LoVo (cell line): ENCODE results near the gene CELSR2.

Experiments
- DNase-seq: peaks from one replicate; pipeline ENCODE4 v3.0.0-alpha.2; 2016; ENCODE audit warnings: low spot score

Gene CELSR2

DNA sequence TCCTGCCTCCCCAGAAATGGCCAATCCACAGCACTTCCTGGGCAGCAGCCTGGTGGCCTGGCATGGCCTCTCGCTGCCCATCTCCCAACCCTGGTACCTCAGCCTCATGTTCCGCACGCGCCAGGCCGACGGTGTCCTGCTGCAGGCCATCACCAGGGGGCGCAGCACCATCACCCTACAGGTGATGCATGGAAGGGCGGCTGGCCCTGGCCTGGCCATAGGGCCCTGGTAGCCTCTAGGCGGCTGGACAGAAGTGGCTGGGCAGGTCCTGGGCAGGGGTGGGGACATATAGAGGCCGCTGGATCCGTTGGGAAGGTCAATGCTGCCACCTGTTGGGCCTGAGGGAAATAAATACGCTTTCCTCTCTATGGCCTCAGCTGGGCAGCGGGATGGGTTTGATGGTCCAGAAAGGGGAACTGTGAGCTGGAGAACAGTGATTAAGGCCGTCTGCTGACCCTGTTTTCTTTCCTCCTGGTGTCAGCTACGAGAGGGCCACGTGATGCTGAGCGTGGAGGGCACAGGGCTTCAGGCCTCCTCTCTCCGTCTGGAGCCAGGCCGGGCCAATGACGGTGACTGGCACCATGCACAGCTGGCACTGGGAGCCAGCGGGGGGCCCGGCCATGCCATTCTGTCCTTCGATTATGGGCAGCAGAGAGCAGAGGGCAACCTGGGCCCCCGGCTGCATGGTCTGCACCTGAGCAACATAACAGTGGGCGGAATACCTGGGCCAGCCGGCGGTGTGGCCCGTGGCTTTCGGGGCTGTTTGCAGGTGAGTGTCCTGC lies 14.4 kb downstream of the CELSR2 start:
- peak; percentile 52 for DNase-seq

DNA sequence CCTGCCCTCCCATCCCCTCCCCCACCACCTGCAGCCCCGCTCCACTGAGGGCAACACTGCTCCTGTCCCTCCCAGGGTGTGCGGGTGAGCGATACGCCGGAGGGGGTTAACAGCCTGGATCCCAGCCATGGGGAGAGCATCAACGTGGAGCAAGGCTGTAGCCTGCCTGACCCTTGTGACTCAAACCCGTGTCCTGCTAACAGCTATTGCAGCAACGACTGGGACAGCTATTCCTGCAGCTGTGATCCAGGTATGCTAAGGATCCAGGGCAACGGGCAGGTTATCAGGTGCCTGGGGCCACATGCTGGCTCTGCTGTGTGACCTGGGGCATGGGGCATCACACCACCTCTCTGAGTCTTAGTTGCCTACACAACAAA lies 15.0 kb downstream of the CELSR2 start:
- no peak for DNase-seq

DNA sequence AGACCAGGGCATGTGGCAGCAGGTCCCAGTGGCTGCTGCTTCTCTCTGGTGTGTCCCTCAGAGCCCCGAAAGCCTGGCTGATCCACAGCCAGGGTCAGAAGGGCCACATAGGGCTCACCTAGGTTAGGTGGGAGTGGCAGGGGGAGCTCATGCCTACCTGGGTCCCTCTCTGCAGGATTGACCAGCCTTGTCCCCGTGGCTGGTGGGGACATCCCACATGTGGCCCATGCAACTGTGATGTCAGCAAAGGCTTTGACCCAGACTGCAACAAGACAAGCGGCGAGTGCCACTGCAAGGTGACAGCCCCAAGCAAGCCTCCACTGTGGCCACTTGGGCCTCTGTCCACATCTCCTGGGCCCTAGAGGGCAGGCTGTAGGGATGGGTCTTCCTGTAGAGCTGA lies 15.7 kb downstream of the CELSR2 start:
- DNase-seq, result no peak

DNA sequence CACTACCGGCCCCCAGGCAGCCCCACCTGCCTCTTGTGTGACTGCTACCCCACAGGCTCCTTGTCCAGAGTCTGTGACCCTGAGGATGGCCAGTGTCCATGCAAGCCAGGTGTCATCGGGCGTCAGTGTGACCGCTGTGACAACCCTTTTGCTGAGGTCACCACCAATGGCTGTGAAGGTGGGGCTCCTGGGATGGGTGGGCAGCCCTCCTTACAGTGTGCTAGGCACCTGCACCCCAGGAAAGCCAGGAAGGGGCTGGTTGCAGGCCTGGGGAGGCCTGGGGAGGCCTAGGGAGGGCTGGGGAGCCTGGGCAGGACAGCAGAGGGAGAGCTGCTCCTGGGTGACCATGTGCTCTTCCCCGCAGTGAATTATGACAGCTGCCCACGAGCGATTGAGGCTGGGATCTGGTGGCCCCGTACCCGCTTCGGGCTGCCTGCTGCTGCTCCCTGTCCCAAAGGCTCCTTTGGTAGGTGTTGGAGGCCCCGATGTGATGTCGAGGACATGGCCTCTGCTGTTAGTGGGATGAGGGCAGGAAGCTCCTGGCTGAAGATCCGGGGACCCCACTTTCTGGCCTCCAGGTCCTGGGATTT lies 16.5 kb downstream of the CELSR2 start:
- DNase-seq, result no peak

DNA sequence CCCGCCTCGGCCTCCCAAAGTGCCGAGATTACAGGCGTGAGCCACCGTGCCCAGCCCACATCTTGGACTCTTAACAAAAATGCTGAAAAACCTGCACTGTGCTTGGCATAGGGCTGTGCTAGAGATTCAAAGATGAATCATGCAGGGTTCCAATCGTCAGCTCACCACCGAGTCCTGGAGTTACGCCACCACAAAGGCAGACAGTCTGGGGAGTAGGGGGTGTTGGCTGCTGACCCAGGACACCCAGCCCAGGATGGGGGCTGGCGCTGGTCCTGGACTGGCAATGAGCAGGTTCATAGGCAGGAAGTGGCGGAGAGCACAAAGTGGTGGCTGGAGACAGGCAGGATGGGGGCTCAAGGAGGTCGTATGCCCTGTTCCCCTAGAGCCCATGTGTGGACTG lies 17.6 kb downstream of the CELSR2 start:
- no peak for DNase-seq

DNA sequence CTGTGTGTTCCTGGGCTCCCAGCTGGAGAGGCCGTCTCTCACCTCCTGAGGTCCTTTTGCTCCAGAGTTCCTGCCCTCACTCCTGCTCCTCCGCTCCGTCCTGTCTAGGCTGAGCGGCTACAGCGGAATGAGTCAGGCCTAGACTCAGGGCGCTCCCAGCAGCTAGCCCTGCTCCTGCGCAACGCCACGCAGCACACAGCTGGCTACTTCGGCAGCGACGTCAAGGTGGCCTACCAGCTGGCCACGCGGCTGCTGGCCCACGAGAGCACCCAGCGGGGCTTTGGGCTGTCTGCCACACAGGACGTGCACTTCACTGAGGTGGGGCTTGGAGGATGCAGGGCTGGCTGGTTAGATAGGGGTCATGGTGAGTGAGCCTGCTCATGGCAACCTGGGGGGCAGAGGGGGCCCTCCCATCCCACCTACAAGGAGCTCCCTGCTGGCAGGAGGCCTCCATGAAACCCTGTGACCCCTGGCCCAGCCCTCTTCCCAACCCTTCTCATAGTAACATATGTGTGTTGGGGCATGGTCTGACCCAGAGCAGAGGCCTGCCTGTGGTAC lies 18.5 kb downstream of the CELSR2 start:
- DNase-seq, result no peak

DNA sequence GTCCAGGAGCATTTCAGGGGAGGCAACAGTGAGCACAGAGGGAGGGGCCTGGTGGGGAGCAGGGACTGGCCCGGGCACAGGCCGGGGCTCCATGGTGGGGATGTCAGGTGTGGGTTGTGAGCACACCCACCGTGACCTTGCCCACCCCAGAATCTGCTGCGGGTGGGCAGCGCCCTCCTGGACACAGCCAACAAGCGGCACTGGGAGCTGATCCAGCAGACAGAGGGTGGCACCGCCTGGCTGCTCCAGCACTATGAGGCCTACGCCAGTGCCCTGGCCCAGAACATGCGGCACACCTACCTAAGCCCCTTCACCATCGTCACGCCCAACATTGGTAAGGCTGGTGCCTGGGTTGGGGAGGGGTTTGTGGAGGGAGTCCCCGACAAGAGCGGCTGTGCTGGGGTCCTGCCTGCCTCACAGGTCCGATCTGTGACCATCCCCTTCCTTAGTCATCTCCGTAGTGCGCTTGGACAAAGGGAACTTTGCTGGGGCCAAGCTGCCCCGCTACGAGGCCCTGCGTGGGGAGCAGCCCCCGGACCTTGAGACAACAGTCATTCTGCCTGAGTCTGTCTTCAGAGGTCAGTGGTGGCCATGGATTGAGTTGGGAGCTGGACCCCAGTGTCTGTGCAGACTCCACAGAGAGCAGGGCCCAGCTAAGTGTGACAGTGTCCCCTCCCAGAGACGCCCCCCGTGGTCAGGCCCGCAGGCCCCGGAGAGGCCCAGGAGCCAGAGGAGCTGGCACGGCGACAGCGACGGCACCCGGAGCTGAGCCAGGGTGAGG lies 19.3 kb downstream of the CELSR2 start:
- no peak for DNase-seq

DNA sequence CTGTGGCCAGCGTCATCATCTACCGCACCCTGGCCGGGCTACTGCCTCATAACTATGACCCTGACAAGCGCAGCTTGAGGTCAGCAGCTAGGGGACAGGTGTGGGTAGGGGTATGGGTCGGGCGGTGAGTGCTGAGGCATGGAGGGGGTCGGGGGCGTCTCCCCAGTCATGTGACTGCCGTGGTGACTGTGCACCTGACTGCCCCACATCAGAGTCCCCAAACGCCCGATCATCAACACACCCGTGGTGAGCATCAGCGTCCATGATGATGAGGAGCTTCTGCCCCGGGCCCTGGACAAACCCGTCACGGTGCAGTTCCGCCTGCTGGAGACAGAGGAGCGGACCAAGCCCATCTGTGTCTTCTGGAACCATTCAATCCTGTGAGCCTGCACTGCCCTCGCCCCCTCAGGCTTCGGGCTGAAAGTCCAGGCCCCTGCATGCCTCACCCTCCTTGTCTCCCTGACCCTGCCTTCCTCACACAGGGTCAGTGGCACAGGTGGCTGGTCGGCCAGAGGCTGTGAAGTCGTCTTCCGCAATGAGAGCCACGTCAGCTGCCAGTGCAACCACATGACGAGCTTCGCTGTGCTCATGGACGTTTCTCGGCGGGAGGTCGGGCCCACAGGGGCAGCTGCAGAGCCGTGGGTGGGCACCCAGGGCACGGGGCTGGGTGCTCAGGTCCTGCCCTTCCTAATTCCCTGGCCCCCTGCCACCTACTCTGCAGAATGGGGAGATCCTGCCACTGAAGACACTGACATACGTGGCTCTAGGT lies 20.1 kb downstream of the CELSR2 start:
- no peak for DNase-seq

DNA sequence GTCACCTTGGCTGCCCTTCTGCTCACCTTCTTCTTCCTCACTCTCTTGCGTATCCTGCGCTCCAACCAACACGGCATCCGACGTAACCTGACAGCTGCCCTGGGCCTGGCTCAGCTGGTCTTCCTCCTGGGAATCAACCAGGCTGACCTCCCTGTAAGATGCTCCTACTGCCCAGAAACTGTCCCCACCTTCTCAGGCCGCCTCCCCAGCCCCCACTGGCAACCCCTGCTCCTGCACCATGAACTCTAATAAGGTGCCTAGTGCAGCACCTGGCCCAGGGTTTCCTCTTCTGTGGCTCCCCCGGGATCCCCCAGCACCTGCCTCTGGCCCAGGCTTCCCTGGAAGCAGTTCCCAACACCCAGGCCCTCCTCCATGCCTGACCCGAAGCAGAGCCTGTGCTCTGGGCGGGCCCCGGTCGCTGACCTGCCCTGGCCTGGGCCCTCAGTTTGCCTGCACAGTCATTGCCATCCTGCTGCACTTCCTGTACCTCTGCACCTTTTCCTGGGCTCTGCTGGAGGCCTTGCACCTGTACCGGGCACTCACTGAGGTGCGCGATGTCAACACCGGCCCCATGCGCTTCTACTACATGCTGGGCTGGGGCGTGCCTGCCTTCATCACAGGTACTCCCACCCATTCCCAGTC lies 20.8 kb downstream of the CELSR2 start:
- no peak for DNase-seq

DNA sequence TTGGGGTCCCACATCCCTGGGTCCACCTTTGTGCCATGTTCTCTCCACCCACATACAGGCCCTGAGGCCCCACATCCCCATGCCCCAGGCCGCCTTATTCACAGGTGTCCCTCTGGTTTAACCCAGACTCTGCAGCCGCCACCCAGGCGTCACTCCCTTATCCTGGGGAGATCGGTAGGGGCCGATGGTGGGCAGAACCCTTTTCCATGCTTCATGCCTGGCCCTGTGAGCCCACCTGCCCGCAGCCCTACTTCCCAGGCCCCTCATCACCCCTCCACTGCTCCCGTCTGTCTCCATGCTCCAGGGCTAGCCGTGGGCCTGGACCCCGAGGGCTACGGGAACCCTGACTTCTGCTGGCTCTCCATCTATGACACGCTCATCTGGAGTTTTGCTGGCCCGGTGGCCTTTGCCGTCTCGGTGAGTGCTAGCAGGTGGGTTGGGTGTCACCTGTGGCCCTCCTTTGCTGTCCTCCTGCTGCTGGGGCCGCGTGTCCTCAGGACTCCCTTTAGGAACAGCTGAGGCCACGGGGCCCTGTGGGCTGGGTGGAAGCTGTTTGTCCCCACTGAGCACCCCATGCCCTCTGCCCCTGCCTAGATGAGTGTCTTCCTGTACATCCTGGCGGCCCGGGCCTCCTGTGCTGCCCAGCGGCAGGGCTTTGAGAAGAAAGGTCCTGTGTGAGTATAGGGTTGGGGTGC lies 21.4 kb downstream of the CELSR2 start:
- no peak for DNase-seq

DNA sequence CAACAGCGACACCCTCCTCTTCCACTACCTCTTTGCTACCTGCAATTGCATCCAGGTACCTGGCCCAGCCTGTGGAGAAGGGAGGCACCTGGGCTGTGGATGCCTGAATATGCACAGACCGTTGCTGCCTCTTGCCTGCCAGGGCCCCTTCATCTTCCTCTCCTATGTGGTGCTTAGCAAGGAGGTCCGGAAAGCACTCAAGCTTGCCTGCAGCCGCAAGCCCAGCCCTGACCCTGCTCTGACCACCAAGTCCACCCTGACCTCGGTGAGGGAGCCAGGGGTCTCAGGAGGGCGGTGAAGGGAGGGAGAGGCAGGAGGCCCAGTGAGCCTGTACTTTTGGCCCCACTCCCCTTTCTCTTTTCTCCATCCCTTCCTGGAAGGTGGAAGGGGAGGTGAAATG lies 22.1 kb downstream of the CELSR2 start:
- DNase-seq, result no peak

DNA sequence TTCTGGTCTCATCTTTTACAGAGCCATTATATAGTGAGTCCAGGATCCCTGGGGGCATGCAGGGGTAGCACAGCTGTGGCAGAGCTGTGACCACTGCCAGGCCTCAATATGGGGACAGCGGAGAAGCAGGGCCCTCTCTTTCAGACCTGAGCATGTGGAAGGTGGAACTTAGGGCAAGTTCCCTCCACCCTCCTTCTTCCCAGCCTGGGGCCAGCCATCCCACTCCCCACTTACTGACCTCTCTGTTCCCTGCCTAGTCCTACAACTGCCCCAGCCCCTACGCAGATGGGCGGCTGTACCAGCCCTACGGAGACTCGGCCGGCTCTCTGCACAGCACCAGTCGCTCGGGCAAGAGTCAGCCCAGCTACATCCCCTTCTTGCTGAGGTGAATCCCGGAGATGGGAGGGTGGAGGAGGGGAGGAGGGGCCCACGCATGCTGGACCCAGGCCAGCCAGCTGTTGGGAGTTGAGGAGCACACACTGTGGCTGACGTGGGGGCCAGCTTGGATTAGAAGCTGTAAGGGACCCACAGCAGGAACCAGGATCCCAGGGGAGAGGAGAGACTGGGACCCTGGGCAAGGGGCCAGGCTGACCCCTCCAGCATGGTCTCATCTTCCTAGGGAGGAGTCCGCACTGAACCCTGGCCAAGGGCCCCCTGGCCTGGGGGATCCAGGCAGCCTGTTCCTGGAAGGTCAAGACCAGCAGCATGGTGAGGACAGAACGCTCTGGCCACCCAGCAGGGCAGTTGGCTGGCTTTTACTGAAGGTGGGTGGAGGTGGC lies 22.9 kb downstream of the CELSR2 start:
- no peak for DNase-seq

DNA sequence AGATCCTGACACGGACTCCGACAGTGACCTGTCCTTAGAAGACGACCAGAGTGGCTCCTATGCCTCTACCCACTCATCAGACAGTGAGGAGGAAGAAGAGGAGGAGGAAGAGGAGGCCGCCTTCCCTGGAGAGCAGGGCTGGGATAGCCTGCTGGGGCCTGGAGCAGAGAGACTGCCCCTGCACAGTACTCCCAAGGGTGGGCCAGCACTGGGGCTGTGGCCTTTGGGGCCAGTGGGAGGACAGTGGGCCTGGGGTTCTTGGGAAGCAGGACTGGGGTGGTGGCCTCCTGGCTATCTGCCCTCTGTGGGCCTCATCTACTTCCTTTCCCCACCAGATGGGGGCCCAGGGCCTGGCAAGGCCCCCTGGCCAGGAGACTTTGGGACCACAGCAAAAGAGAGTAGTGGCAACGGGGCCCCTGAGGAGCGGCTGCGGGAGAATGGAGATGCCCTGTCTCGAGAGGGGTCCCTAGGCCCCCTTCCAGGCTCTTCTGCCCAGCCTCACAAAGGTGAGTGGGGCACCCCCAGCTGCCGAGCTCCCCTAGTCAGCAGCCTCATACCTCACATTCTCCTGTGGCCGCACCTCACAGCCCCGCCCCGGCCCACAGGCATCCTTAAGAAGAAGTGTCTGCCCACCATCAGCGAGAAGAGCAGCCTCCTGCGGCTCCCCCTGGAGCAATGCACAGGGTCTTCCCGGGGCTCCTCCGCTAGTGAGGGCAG lies 23.6 kb downstream of the CELSR2 start:
- peak; percentile 60 for DNase-seq

DNA sequence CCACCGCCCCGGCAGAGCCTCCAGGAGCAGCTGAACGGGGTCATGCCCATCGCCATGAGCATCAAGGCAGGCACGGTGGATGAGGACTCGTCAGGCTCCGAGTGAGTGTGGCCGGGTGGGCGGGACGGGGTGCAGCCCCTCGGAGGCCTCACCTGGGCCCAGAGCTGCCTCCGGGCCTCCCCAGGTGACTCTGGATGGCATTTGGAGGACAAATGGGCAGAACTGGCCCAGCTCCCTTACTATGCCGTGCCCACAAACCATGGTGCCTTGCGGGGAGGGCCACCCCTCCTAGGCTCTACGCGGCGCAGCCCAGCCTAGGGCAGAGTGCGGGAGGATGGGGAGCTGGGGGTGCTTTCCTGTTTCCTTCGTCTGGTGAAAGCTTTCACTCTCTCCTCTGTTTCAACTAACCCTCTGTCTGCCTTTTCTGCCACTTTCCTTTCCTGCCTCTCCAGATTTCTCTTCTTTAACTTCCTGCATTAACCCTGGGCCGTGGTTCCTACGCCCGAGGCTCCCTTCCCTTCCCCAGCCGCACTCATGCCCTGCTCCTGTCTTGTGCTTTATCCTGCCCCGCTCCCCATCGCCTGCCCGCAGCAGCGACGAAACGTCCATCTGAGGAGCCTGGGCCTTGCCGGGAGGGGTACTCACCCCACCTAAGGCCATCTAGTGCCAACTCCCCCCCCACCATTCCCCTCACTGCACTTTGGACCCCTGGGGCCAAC lies 24.4 kb downstream of the CELSR2 start:
- DNase-seq, result no peak

DNA sequence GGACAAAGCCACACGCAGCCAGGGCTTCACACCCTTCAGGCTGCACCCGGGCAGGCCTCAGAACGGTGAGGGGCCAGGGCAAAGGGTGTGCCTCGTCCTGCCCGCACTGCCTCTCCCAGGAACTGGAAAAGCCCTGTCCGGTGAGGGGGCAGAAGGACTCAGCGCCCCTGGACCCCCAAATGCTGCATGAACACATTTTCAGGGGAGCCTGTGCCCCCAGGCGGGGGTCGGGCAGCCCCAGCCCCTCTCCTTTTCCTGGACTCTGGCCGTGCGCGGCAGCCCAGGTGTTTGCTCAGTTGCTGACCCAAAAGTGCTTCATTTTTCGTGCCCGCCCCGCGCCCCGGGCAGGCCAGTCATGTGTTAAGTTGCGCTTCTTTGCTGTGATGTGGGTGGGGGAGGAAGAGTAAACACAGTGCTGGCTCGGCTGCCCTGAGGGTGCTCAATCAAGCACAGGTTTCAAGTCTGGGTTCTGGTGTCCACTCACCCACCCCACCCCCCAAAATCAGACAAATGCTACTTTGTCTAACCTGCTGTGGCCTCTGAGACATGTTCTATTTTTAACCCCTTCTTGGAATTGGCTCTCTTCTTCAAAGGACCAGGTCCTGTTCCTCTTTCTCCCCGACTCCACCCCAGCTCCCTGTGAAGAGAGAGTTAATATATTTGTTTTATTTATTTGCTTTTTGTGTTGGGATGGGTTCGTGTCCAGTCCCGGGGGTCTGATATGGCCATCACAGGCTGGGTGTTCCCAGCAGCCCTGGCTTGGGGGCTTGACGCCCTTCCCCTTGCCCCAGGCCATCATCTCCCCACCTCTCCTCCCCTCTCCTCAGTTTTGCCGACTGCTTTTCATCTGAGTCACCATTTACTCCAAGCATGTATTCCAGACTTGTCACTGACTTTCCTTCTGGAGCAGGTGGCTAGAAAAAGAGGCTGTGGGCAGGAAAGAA lies 25.5 kb downstream of the CELSR2 start:
- DNase-seq, result peak; percentile 71

DNA sequence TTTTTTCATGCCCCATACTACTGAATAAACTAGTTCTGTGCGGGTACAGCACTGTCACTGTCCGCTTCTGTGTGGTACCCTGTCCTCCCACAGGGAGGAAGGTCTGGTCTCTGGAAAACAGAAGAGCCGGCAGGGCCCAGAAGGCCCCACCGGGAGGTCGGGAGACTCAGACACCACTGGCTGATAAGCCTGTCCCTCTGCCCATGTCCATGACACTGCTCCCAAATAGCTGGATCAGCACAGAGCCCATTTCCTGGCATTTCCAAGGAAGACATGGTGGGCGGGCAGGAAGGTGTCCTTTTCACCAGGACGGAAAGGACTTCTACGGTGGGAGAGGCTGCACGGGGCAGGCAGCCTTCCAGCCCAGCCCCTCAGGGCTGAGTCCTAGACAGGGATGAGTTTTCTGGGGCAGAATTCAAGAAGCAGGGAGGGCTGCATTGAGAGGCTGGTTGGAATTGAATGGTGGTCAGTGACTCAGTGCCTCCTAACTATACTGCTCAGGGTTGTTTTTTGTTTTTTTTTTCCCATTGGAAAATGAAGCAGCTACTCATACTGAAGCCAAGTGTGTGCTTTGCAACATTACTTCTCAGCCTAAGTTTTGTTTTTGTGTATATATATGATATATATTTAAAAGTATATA lies 26.5 kb downstream of the CELSR2 start:
- DNase-seq, result no peak
